Activated T-helper 2 cell treated with anti-CD3 and anti-CD28 coated beads, Interferon-gamma antibody, Interleukin-2, Interleukin-4, amounts not matched to agents 10 μg/mL and 5 μg/mL and 100 μg/mL, durations not matched to agents 14 hours and 24 hours and 36 hours (primary cell): ENCODE results near the gene ABCC5. TPM values are rescaled to one million over a fixed set of nuclear protein-coding genes. Genes with fewer than 3 reads are reported as not detected.

Experiments used
- total RNA-seq: library from RNA; stranded (reverse); gene quantifications from 2 replicates; pipeline ENCODE4 v1.2.3, GENCODE V29; 2022

ABCC5 gene
- total RNA-seq, 1 donor from 2014 or later = 20.6 TPM

Other genes with a start within 250 kb of the ABCC5 start
- gene MAP6D1, start 192.3 kb downstream of the ABCC5 start, total RNA-seq = 1.1 and 2.9 TPM in 2 replicates
- 74.9 and 81.7 TPM in 2 replicates for gene PARL, start 133.0 kb downstream of the ABCC5 start, total RNA-seq
- not detected in 2 replicates for gene HTR3D, start 13.9 kb upstream of the ABCC5 start, total RNA-seq
- gene HTR3C, start 35.2 kb upstream of the ABCC5 start, total RNA-seq = not detected in 2 replicates
- not detected in 2 replicates for gene HTR3E, start 79.2 kb upstream of the ABCC5 start, total RNA-seq
- 70.2 and 75.0 TPM in 2 replicates for gene EIF2B5, start 117.5 kb upstream of the ABCC5 start, total RNA-seq
- gene DVL3, start 137.5 kb upstream of the ABCC5 start, total RNA-seq = 53.8 and 56.1 TPM in 2 replicates
- gene AP2M1, start 157.0 kb upstream of the ABCC5 start, total RNA-seq = 234 and 240 TPM in 2 replicates
- 68.2 and 73.4 TPM in 2 replicates for gene ABCF3, start 168.3 kb upstream of the ABCC5 start, total RNA-seq
- gene VWA5B2, start 211.7 kb upstream of the ABCC5 start, total RNA-seq = 0.11 TPM in 1 of 2 replicates, not detected in the other
- gene ALG3, start 231.1 kb upstream of the ABCC5 start, total RNA-seq = 64.0 and 66.6 TPM in 2 replicates
- gene EEF1AKMT4, start 231.8 kb upstream of the ABCC5 start, total RNA-seq = 9.5 and 10.6 TPM in 2 replicates
- 0.18 TPM in 1 of 2 replicates, not detected in the other for gene CAMK2N2, start 243.7 kb upstream of the ABCC5 start, total RNA-seq